ENCODE measurements around the gene LRRC38. TPM values are rescaled to one million over a fixed set of nuclear protein-coding genes. Genes with fewer than 3 reads are reported as not detected.

LRRC38 gene
- total and polyA plus RNA-seq, 7 experiments from 2014 or later: not detected

DNA sequence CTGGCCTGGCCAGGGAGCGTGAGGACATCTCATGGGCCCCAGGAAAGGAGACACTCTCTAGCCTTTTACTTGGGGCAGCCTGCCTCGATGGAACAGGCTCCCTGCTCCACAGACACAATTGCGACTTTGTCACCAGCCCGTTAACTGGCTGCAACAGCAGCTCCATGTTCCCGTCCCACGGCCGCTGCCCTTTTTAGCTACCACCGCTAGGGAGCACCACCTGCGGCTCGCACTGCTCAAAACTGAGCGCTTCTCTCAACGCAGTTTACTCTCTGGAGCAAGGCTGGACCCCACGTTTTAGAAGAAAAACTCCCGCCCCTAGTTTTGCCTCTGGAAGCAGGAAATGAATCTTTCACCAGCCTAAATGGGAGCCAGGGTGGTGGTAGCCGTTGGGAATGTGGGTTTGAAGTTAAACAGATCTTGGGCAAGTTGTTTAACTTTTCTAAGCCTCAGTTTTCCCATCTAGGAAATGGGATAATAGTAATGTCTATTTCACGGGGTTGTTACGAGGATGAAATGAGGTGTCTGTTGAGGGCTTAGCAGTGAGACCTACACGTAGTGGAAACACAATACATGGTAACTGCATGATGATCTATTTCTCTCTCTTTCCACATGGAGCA, 3.5 kb upstream of the LRRC38 start:
- Histone ChIP-seq H3K9me3 (ENCODE audit: control insufficient read depth in 2 of 3, low read length in 3 of 3) (no peaks in the 10 kb centered on the region), H3K27me3 (ENCODE audit: control insufficient read depth in 2 of 2, insufficient read depth in 2 of 2, low read length in 2 of 2) (no peaks in the 10 kb centered on the region), H3K36me3 (ENCODE audit: control insufficient read depth in 2 of 3, insufficient read depth in 3 of 3, low read length in 3 of 3) (no peaks in the 10 kb centered on the region), H3K4me1 (ENCODE audit: control insufficient read depth in 2 of 2, insufficient read depth in 2 of 2, low read length in 2 of 2) (no peaks in the 10 kb centered on the region), H3K4me3 (ENCODE audit: low read length) (no peak overlapping the region), H3K27ac (ENCODE audit: low read depth, low read length) (no peak overlapping the region)
- POLR2A ChIA-PET: no interaction called here
- CTCF ChIA-PET: no interaction called here
- Mint-ChIP-seq H3K9me3 (peaks cover 0 to 11% (median 4%) of the 10 kb centered on the region in 11 donors), H3K27me3 (peaks cover 33 to 47% (median 39%) of the 10 kb centered on the region in 5 donors), H3K4me3 (no peak overlapping the region), H3K4me1 (peaks cover 0 to 3% (median 0%) of the 10 kb centered on the region in 7 donors), H3K27ac (no peak overlapping the region), H3K36me3 (peaks cover 0 to 4% (median 0%) of the 10 kb centered on the region in 5 donors)
- ATAC-seq (no peak), DNase-seq (no peak)
- intact Hi-C loops (cut with micrococcal nuclease): no loop called here

DNA sequence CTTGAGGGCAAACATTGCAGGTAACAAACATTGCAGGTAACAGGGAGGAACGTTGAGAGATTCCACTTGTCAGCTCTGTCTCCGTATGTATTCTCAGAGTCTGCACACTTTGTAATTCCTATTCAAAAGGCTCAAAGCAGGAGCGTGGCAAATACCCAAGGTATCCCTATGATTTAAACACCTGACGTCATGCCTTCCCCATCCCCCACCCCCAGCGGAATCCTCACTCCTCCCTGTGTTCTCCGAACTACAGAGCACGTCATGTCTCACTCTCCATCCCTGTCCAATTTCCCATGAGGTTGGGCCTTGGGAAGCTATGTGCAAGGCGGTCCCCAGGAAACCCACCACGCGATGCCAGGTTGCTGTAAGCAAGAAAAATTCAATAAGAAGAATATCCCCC, 2.8 kb upstream of the LRRC38 start:
- Mint-ChIP-seq H3K27me3 (peaks cover 38 to 52% (median 43%) of the 10 kb centered on the region in 5 donors), H3K4me3 (no peak overlapping the region), H3K27ac (no peak overlapping the region), H3K36me3 (peaks cover 0 to 4% (median 0%) of the 10 kb centered on the region in 5 donors), H3K4me1 (peaks cover 0 to 6% (median 0%) of the 10 kb centered on the region in 7 donors), H3K9me3 (peaks cover 0 to 11% (median 4%) of the 10 kb centered on the region in 11 donors)
- intact Hi-C loops (cut with micrococcal nuclease): no loop called here
- DNase-seq (no peak), ATAC-seq (no peak)
- H3K36me3 ChIP-seq (ENCODE audit: control insufficient read depth in 2 of 3, insufficient read depth in 3 of 3, low read length in 3 of 3): no peaks in the 10 kb centered on the region
- no peaks in the 10 kb centered on the region for H3K9me3 ChIP-seq (ENCODE audit: control insufficient read depth in 2 of 3, low read length in 3 of 3)
- POLR2A ChIA-PET: no interaction called here
- no peak overlapping the region for H3K27ac ChIP-seq (ENCODE audit: low read depth, low read length)
- H3K4me3 ChIP-seq (ENCODE audit: low read length): no peak overlapping the region
- no peaks in the 10 kb centered on the region for H3K4me1 ChIP-seq (ENCODE audit: control insufficient read depth in 2 of 2, insufficient read depth in 2 of 2, low read length in 2 of 2)
- H3K27me3 ChIP-seq (ENCODE audit: control insufficient read depth in 2 of 2, insufficient read depth in 2 of 2, low read length in 2 of 2): no peaks in the 10 kb centered on the region
- CTCF ChIA-PET: no interaction called here

- no peak for DNase-seq
- H3K27me3 ChIP-seq (ENCODE audit: control insufficient read depth in 2 of 2, insufficient read depth in 2 of 2, low read length in 2 of 2): no peaks in the 10 kb centered on the region
- H3K9me3 Mint-ChIP-seq: peaks cover 0 to 6% (median 4%) of the 10 kb centered on the region in 11 donors
- intact Hi-C loops (cut with micrococcal nuclease): no loop called here
- no peak overlapping the region for H3K4me3 ChIP-seq (ENCODE audit: low read length)
- no peak overlapping the region for H3K27ac ChIP-seq (ENCODE audit: low read depth, low read length)
- ChIA-PET CTCF (no interaction called here), POLR2A (no interaction called here)
- no peaks in the 10 kb centered on the region for H3K36me3 ChIP-seq (ENCODE audit: control insufficient read depth in 2 of 3, insufficient read depth in 3 of 3, low read length in 3 of 3)
- no peak for ATAC-seq
- H3K36me3 Mint-ChIP-seq: peaks cover 0 to 4% (median 0%) of the 10 kb centered on the region in 5 donors
- H3K27me3 Mint-ChIP-seq: peaks cover 42 to 59% (median 48%) of the 10 kb centered on the region in 5 donors
- H3K4me3 Mint-ChIP-seq: no peak overlapping the region
- H3K9me3 ChIP-seq (ENCODE audit: control insufficient read depth in 2 of 3, low read length in 3 of 3): no peaks in the 10 kb centered on the region
- H3K4me1 ChIP-seq (ENCODE audit: control insufficient read depth in 2 of 2, insufficient read depth in 2 of 2, low read length in 2 of 2): no peaks in the 10 kb centered on the region
- H3K4me1 Mint-ChIP-seq: peaks cover 0 to 6% (median 0%) of the 10 kb centered on the region in 7 donors
- H3K27ac Mint-ChIP-seq: no peak overlapping the region
These were observed 1.0 kb upstream of the LRRC38 start for GRCh38 chr1:13514821-13515220.

DNA sequence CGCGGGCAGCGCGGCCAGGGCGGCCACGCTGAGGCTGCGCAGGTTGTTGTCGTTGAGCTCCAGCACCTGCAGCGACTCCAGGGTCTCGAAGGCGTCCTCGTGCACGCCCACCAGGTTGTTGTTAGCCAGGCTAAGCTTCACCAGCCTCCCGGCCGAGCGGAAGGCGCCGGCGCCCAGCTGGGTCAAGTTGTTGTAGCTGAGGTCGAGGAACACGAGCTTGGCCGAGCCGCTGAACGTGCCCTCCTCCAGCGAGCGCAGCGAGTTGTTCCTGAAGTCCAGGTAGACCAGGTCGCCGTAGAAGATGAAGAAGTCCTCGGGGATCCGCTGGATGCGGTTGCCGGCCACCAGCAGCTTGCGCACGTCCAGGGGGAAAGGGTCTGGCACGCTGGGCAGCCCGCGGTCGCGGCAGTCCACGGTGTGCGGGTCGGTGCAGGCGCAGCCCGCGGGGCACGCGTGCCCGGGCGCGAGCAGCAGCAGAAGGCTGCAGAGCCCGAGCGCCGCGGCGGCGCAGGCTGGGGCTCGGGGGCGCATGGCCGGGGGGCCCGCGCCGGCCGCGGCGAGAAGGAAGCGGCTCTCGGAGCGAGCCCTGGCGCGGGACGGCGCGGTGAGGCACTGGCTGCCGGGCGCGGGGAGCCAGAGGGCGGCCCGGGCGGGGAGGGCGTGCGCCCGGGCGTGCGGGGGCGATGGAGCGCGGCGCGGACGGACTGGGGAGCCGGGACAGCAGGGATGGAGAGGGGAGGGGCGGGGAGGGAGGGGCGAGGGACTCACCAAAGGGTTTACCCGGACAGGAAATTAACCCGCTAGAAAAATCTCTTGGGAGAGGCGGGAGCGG, 524 bp downstream of the LRRC38 start:
- DNase-seq (no peak), ATAC-seq (no peak)
- Mint-ChIP-seq H3K4me1 (peaks cover 0 to 6% (median 0%) of the 10 kb centered on the region in 7 donors), H3K9me3 (peaks cover 0 to 2% (median 0%) of the 10 kb centered on the region in 11 donors), H3K27ac (no peak overlapping the region), H3K36me3 (no peaks in the 10 kb centered on the region), H3K27me3 (peaks cover 33 to 57% (median 45%) of the 10 kb centered on the region in 5 donors), H3K4me3 (no peak overlapping the region)
- POLR2A ChIA-PET: no interaction called here
- CTCF ChIA-PET: no interaction called here
- Histone ChIP-seq H3K4me3 (ENCODE audit: low read length) (no peak overlapping the region), H3K4me1 (ENCODE audit: control insufficient read depth in 2 of 2, insufficient read depth in 2 of 2, low read length in 2 of 2) (no peaks in the 10 kb centered on the region), H3K36me3 (ENCODE audit: control insufficient read depth in 2 of 3, insufficient read depth in 3 of 3, low read length in 3 of 3) (no peaks in the 10 kb centered on the region), H3K9me3 (ENCODE audit: control insufficient read depth in 2 of 3, low read length in 3 of 3) (no peaks in the 10 kb centered on the region), H3K27ac (ENCODE audit: low read depth, low read length) (no peak overlapping the region), H3K27me3 (ENCODE audit: control insufficient read depth in 2 of 2, insufficient read depth in 2 of 2, low read length in 2 of 2) (no peaks in the 10 kb centered on the region)
- intact Hi-C loops (cut with micrococcal nuclease): no loop called here

GRCh38 chr1:13512472-13512871, 1.3 kb downstream of the LRRC38 start:
- Histone ChIP-seq H3K27me3 (ENCODE audit: control insufficient read depth in 2 of 2, insufficient read depth in 2 of 2, low read length in 2 of 2) (no peaks in the 10 kb centered on the region), H3K36me3 (ENCODE audit: control insufficient read depth in 2 of 3, insufficient read depth in 3 of 3, low read length in 3 of 3) (no peaks in the 10 kb centered on the region), H3K9me3 (ENCODE audit: control insufficient read depth in 2 of 3, low read length in 3 of 3) (no peaks in the 10 kb centered on the region), H3K4me3 (ENCODE audit: low read length) (no peak overlapping the region), H3K4me1 (ENCODE audit: control insufficient read depth in 2 of 2, insufficient read depth in 2 of 2, low read length in 2 of 2) (no peaks in the 10 kb centered on the region), H3K27ac (ENCODE audit: low read depth, low read length) (no peak overlapping the region)
- DNase-seq: no peak
- intact Hi-C loops (cut with micrococcal nuclease): no loop called here
- H3K27me3 Mint-ChIP-seq: peaks cover 27 to 50% (median 42%) of the 10 kb centered on the region in 5 donors
- peaks cover 0 to 2% (median 0%) of the 10 kb centered on the region in 11 donors for H3K9me3 Mint-ChIP-seq
- H3K36me3 Mint-ChIP-seq: no peaks in the 10 kb centered on the region
- peaks cover 0 to 6% (median 0%) of the 10 kb centered on the region in 7 donors for H3K4me1 Mint-ChIP-seq
- no peak for ATAC-seq
- H3K4me3 Mint-ChIP-seq: peak overlapping the region in 1 of 10 donors; percentile 29
- ChIA-PET POLR2A (no interaction called here), CTCF (no interaction called here)
- H3K27ac Mint-ChIP-seq: no peak overlapping the region

- no peak overlapping the region for H3K27ac ChIP-seq (ENCODE audit: low read depth, low read length)
- no peak for ATAC-seq
- H3K4me3 Mint-ChIP-seq: no peak overlapping the region
- no peaks in the 10 kb centered on the region for H3K27me3 ChIP-seq (ENCODE audit: control insufficient read depth in 2 of 2, insufficient read depth in 2 of 2, low read length in 2 of 2)
- H3K27ac Mint-ChIP-seq: no peak overlapping the region
- intact Hi-C loops (cut with micrococcal nuclease): no loop called here
- H3K9me3 ChIP-seq (ENCODE audit: control insufficient read depth in 2 of 3, low read length in 3 of 3): no peaks in the 10 kb centered on the region
- H3K9me3 Mint-ChIP-seq: peaks cover 0 to 2% (median 0%) of the 10 kb centered on the region in 11 donors
- no peaks in the 10 kb centered on the region for H3K36me3 ChIP-seq (ENCODE audit: control insufficient read depth in 2 of 3, insufficient read depth in 3 of 3, low read length in 3 of 3)
- H3K4me1 Mint-ChIP-seq: peaks cover 0 to 6% (median 0%) of the 10 kb centered on the region in 7 donors
- ChIA-PET POLR2A (no interaction called here), CTCF (no interaction called here)
- no peaks in the 10 kb centered on the region for H3K36me3 Mint-ChIP-seq
- no peak overlapping the region for H3K4me3 ChIP-seq (ENCODE audit: low read length)
- DNase-seq: no peak
- no peaks in the 10 kb centered on the region for H3K4me1 ChIP-seq (ENCODE audit: control insufficient read depth in 2 of 2, insufficient read depth in 2 of 2, low read length in 2 of 2)
- peaks cover 23 to 46% (median 34%) of the 10 kb centered on the region in 5 donors for H3K27me3 Mint-ChIP-seq
These were observed 3.3 kb downstream of the LRRC38 start for GRCh38 chr1:13510499-13510898.

Measured in naive thymus-derived CD4-positive, alpha-beta T cell (primary cell).